Measurements from ENCODE around the gene LIMS2.

DNA sequence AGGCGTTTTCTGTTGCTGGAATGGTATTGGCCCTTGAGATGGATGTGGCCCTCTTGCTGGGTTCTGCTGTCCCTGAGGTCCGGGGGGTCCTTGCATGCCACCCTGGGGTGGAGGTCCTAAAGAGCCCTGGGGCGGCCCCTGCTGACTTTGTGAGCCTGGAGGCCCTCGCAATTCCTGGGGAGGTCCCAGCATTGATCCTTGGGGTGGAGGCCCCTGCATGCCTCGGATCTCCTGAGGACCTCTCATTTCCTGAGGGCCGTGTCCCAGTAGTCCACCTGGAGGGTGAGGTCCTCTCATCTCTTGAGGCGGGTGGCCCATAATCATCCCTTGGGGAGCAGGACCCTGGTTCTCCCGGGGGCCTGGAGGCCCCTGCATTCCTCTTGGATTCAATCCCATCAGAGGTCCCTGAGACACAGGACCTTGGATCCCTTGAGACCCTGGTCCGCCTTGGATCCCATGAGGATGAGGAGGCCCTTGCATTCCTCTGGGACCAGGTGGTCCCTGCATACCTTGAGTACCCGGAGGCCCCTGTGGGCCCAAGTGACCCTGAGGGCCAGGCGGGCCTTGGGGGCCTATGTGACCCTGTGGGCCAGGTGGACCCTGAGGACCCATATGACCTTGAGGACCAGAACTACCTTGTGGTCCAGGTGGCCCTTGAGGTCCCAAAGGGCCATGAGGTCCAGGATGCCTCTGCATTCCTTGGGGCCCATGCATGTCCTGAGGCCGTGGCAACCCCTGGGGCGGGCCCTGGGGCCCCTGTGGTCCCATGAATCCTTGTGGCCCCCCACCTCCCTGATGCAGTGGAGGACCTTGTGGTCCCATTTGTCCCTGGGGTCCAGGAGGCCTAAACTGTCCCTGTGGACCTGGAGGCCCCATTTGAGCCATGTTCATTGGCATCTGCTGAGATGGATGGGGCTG, 44.2 kb upstream of the LIMS2 start:
- TF ChIP-seq SP7 (tag by site-specific recombination; IDR thresholded peaks at IDR 0.05), result no peak
- no peak for TF ChIP-seq KLF9 (tag by site-specific recombination; IDR thresholded peaks at IDR 0.05; ENCODE audit: low read depth)
- TF ChIP-seq PRDM1 (tag by site-specific recombination; IDR thresholded peaks at IDR 0.05), result no peak
- TF ChIP-seq, protein P1, sequence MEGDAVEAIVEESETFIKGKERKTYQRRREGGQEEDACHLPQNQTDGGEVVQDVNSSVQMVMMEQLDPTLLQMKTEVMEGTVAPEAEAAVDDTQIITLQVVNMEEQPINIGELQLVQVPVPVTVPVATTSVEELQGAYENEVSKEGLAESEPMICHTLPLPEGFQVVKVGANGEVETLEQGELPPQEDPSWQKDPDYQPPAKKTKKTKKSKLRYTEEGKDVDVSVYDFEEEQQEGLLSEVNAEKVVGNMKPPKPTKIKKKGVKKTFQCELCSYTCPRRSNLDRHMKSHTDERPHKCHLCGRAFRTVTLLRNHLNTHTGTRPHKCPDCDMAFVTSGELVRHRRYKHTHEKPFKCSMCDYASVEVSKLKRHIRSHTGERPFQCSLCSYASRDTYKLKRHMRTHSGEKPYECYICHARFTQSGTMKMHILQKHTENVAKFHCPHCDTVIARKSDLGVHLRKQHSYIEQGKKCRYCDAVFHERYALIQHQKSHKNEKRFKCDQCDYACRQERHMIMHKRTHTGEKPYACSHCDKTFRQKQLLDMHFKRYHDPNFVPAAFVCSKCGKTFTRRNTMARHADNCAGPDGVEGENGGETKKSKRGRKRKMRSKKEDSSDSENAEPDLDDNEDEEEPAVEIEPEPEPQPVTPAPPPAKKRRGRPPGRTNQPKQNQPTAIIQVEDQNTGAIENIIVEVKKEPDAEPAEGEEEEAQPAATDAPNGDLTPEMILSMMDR (tag by site-specific recombination; IDR thresholded peaks at IDR 0.05), result no peak

Measured in HEK293 (cell line).